Prostate gland (tissue), 2 donors: ENCODE data around the gene DNLZ.

Experiments
- POLR2A ChIP-seq: fragments of 450-650 bp; IDR thresholded peaks from one replicate; pipeline ENCODE4 v1.6.1; 2016; ENCODE audit warnings: antibody characterized with exemption, mild to moderate bottlenecking
- TF ChIP-seq, protein P1 (sequence below), 4 experiments: fragments of 200-600 bp in 2 of 4; fragments of 450-650 bp in 2 of 4; sonication (generic) in 2 of 4; IDR thresholded peaks; 1 replicate in 3 of 4; 2 replicates in 1 of 4; pipeline ENCODE4 v1.5.1; 2016 to 2019; ENCODE audit warnings: antibody characterized with exemption in 4 of 4, mild to moderate bottlenecking in 2 of 4, moderate library complexity in 2 of 4

DNA sequence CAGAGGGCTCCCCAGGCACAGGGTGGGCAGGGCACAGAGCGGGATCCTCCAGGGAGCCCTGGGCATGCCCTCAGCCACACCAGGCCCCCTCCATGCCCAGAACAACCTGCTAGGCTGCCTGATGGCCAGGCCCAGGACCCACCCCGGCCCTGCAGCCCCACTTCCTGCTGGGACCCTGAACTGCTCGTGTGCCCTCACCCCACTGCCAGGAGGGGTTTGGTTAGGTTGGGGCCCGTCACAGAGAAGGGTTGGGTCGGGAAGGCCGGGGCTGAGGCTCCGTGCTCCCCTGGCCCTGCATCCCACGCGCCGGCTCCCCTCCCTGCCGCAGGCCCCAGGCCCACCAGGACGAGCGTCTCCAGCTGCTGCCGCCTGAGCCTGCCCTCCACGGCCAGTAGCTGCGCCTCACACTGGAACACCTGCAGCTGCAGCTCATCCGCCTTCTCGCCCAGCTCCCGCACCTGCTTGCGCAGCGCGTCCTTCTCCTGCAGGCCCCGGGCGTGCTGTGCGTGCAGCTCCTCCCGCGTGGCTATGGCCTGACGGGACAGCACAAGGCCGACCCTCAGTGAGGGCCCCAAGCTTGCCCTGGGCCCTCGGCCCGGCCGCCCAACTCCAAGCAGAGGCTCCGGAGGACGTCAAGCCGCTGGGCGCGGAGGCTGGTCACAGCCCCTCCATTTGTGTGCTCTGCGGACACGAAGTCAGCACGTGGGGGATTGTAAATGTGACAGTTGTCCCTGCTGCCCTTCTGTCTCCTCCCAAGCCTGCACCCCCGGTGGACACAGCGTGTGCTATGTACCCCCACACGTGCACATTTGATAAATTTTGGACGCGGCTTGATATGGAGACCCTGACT, 4.0 kb upstream of the DNLZ start:
- TF ChIP-seq, protein P1, sequence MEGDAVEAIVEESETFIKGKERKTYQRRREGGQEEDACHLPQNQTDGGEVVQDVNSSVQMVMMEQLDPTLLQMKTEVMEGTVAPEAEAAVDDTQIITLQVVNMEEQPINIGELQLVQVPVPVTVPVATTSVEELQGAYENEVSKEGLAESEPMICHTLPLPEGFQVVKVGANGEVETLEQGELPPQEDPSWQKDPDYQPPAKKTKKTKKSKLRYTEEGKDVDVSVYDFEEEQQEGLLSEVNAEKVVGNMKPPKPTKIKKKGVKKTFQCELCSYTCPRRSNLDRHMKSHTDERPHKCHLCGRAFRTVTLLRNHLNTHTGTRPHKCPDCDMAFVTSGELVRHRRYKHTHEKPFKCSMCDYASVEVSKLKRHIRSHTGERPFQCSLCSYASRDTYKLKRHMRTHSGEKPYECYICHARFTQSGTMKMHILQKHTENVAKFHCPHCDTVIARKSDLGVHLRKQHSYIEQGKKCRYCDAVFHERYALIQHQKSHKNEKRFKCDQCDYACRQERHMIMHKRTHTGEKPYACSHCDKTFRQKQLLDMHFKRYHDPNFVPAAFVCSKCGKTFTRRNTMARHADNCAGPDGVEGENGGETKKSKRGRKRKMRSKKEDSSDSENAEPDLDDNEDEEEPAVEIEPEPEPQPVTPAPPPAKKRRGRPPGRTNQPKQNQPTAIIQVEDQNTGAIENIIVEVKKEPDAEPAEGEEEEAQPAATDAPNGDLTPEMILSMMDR (IDR thresholded peaks at IDR 0.05): no peak
- no peak for TF ChIP-seq POLR2A
